IMR-90 (cell line): ENCODE results near the gene ZNF446. TPM values are rescaled to one million over a fixed set of nuclear protein-coding genes. Genes with fewer than 3 reads are reported as not detected.

Source experiments
- ATAC-seq: fragments of 200-7000 bp; cut with Tn5 transposase; 2 replicates; pipeline ENCODE4 v1.9.1; 2020; ENCODE audit warnings: low read depth, mild to moderate bottlenecking, moderate library complexity
- BruUV-seq: library from RNA; stranded (reverse); fragments of 400-500 nt; replicated peaks from 2 replicates; lab custom pipeline; 2021; lab: Mats Ljungman, UMichigan
- CTCF ChIA-PET: fragments of 300-600 bp; formaldehyde crosslinking; extraction: SDS; loops from one replicate; lab custom pipeline; 2021; ENCODE audit warnings: antibody characterized with exemption; lab: Yijun Ruan, JAX
- POLR2A ChIA-PET: fragments of 300-600 bp; sonication (Branson Sonifier 250); formaldehyde crosslinking; loops from one replicate; lab custom pipeline; 2022; ENCODE audit warnings: antibody characterized with exemption; ENCODE audit not compliant: unreplicated experiment; lab: Charles Lee
- DNase-seq: peaks from one replicate; pipeline ENCODE4 v3.0.0; 2013
- H2AFZ ChIP-seq: replicated peaks from 2 replicates; pipeline ENCODE3; 2013; ENCODE audit warnings: low read length, mild to moderate bottlenecking; ENCODE audit not compliant: poor library complexity
- H2AK5ac ChIP-seq: 2 replicates; pipeline ENCODE4 v1.6.1; 2013; ENCODE audit warnings: low read depth, low read length, inconsistent platforms
- H2AK9ac ChIP-seq: replicated peaks from 2 replicates; pipeline ENCODE3; 2013; ENCODE audit warnings: mild to moderate bottlenecking, low read depth, low read length, moderate library complexity; ENCODE audit not compliant: poor library complexity
- H2BK120ac ChIP-seq: 2 replicates; pipeline ENCODE4 v1.6.1; 2013; ENCODE audit warnings: low read depth, low read length, inconsistent platforms
- H2BK15ac ChIP-seq: 3 replicates; pipeline ENCODE4 v1.6.1; 2013; ENCODE audit warnings: low read depth, low read length, inconsistent platforms
- H2BK20ac ChIP-seq: 2 replicates; pipeline ENCODE4 v1.6.1; 2013; ENCODE audit warnings: low read depth, mild to moderate bottlenecking, inconsistent platforms, low read length, moderate library complexity
- H2BK5ac ChIP-seq: 2 replicates; pipeline ENCODE4 v1.6.1; 2013; ENCODE audit warnings: mild to moderate bottlenecking, low read depth, low read length, inconsistent platforms; ENCODE audit not compliant: poor library complexity, severe bottlenecking
- H3K14ac ChIP-seq: replicated peaks from 2 replicates; pipeline ENCODE4 v1.6.1; 2013; ENCODE audit warnings: low read depth, low read length, inconsistent platforms
- H3K18ac ChIP-seq: 2 replicates; pipeline ENCODE4 v1.6.1; 2013; ENCODE audit warnings: low read depth, low read length, control low read depth
- H3K23ac ChIP-seq: 2 replicates; pipeline ENCODE4 v1.6.1; 2013; ENCODE audit warnings: low read depth, low read length, inconsistent platforms
- H3K27ac ChIP-seq: 2 replicates; pipeline ENCODE4 v1.5.1; 2013; ENCODE audit warnings: mild to moderate bottlenecking, control low read depth, low read length; ENCODE audit not compliant: insufficient read depth
- H3K27me3 ChIP-seq: 2 replicates; pipeline ENCODE4 v1.6.1; 2013; ENCODE audit warnings: low read length; ENCODE audit not compliant: control insufficient read depth, insufficient read depth
- H3K36me3 ChIP-seq: 2 replicates; pipeline ENCODE4 v1.6.1; 2013; ENCODE audit warnings: low read length, mixed read lengths; ENCODE audit not compliant: control insufficient read depth, insufficient read depth
- H3K4ac ChIP-seq: 2 replicates; pipeline ENCODE4 v1.6.1; 2013; ENCODE audit warnings: low read depth, low read length, inconsistent platforms
- H3K4me1 ChIP-seq: 2 replicates; pipeline ENCODE4 v1.6.1; 2013; ENCODE audit warnings: low read length, mixed read lengths; ENCODE audit not compliant: control insufficient read depth, insufficient read depth
- H3K4me2 ChIP-seq: 2 replicates; pipeline ENCODE4 v1.6.1; 2013; ENCODE audit warnings: low read depth, mild to moderate bottlenecking, control low read depth, low read length, moderate library complexity
- H3K4me3 ChIP-seq: 2 replicates; pipeline ENCODE4 v1.5.1; 2013; ENCODE audit warnings: low read depth, mild to moderate bottlenecking, control low read depth, low read length, moderate library complexity; ENCODE audit not compliant: insufficient read depth
- H3K56ac ChIP-seq: 2 replicates; pipeline ENCODE4 v1.6.1; 2013; ENCODE audit warnings: low read length, inconsistent platforms; ENCODE audit not compliant: insufficient read depth; ENCODE audit errors: extremely low read depth
- H3K79me1 ChIP-seq, 2 experiments: 2 replicates each; pipeline ENCODE4 v1.6.1; 2013; ENCODE audit warnings: low read length in 2 of 2, inconsistent platforms in 1 of 2, low read depth in 1 of 2
- H3K9ac ChIP-seq: 2 replicates; pipeline ENCODE4 v1.6.1; 2013; ENCODE audit warnings: low read depth, low read length, control low read depth
- H3K9me1 ChIP-seq: 2 replicates; pipeline ENCODE4 v1.6.1; 2013; ENCODE audit warnings: low read length, inconsistent platforms; ENCODE audit not compliant: insufficient read depth
- H3K9me3 ChIP-seq: 2 replicates; pipeline ENCODE4 v1.6.1; 2013; ENCODE audit warnings: low read length; ENCODE audit not compliant: control insufficient read depth, insufficient read depth
- H4K20me1 ChIP-seq: 2 replicates; pipeline ENCODE4 v1.6.1; 2013; ENCODE audit warnings: low read length, inconsistent platforms; ENCODE audit not compliant: insufficient read depth
- H4K5ac ChIP-seq: 2 replicates; pipeline ENCODE4 v1.6.1; 2013; ENCODE audit warnings: mild to moderate bottlenecking, low read depth, low read length, control low read depth
- H4K8ac ChIP-seq, 2 experiments: 2 replicates each; pipeline ENCODE4 v1.6.1; 2013; ENCODE audit warnings: low read depth in 2 of 2, low read length in 2 of 2, control low read depth in 1 of 2, inconsistent platforms in 1 of 2
- H4K91ac ChIP-seq: 2 replicates; pipeline ENCODE4 v1.6.1; 2013; ENCODE audit warnings: low read depth, low read length, inconsistent platforms; ENCODE audit not compliant: insufficient read depth
- CHD1 ChIP-seq: IDR thresholded peaks from 2 replicates; pipeline ENCODE4 v1.6.1; 2012; ENCODE audit warnings: low read depth, low read length, improper control_type of control experiment
- FOS ChIP-seq: fragments of 150-350 bp; IDR thresholded peaks from 2 replicates; pipeline ENCODE4 v1.6.1; 2016; ENCODE audit warnings: low read depth, low read length
- MAFK ChIP-seq: IDR thresholded peaks from 2 replicates; pipeline ENCODE4 v1.6.1; 2012; ENCODE audit warnings: low read depth, low read length, improper control_type of control experiment
- MXI1 ChIP-seq: IDR thresholded peaks from 2 replicates; pipeline ENCODE4 v1.6.1; 2012; ENCODE audit warnings: low read depth, mild to moderate bottlenecking, low read length, moderate library complexity, borderline replicate concordance
- NFE2L2 ChIP-seq: fragments of 150-350 bp; IDR thresholded peaks from 2 replicates; pipeline ENCODE4 v1.6.1; 2016; ENCODE audit warnings: low read depth, mild to moderate bottlenecking, low read length
- RCOR1 ChIP-seq: IDR thresholded peaks from 2 replicates; pipeline ENCODE4 v1.6.1; 2012; ENCODE audit warnings: mild to moderate bottlenecking, low read length, improper control_type of control experiment; ENCODE audit not compliant: insufficient replicate concordance
- SMC3 ChIP-seq: fragments of 150-350 bp; IDR thresholded peaks from 2 replicates; pipeline ENCODE4 v1.6.1; 2016; ENCODE audit warnings: low read depth, mild to moderate bottlenecking, antibody characterized with exemption, low read length, moderate library complexity
- USF2 ChIP-seq: fragments of 150-350 bp; IDR thresholded peaks from 2 replicates; pipeline ENCODE4 v1.6.1; 2017; ENCODE audit warnings: mild to moderate bottlenecking, antibody characterized with exemption, low read length, low read depth
- WGBS, 2 experiments: methylation state at CpG; one replicate each; pipeline versions ENCODE4 v1.1.5 to v1.1.7; 2013; ENCODE audit warnings: missing lambda C conversion rate in 2 of 2; ENCODE audit not compliant: insufficient read length in 1 of 2; ENCODE audit errors: extremely low coverage in 2 of 2; 5-methylcytosine and 5-hydroxymethylcytosine counted together
- dilution Hi-C: fragments of 300-500 bp; cut with HindIII; formaldehyde crosslinking; loops from one replicate; pipeline ENCODE4 v1.14.3; 2018; ENCODE audit warnings: low sequenced_read_pairs; ENCODE audit not compliant: unreplicated experiment
- in situ Hi-C: fragments of 300-500 bp; cut with MboI; formaldehyde crosslinking; loops from 3 replicates; pipeline ENCODE4 v1.14.3; 2019; ENCODE audit warnings: low sequenced_read_pairs, inconsistent platforms, mixed read lengths
- intact Hi-C: fragments of 100-400 bp; cut with micrococcal nuclease; formaldehyde crosslinking; loops from 2 replicates; pipeline ENCODE4 v1.10.0; 2022
- polyA plus RNA-seq, 3 experiments: library from polyadenylated mRNA; depleted of rRNA; stranded (reverse); fragments of >200 nt; gene quantifications; 2 replicates each; pipeline ENCODE4 v1.2.3, GENCODE V29; 2012; ENCODE audit warnings: low replicate concordance in 1 of 3
- total RNA-seq: library from RNA; depleted of rRNA; stranded (reverse); fragments of >200 nt; gene quantifications from 2 replicates; pipeline ENCODE4 v1.2.3, GENCODE V29; 2012

ZNF446 gene
- total and polyA plus RNA-seq, 2 of the 4 experiments (the other 2 are of a cell fraction): 4.8 to 6.9 TPM

DNA sequence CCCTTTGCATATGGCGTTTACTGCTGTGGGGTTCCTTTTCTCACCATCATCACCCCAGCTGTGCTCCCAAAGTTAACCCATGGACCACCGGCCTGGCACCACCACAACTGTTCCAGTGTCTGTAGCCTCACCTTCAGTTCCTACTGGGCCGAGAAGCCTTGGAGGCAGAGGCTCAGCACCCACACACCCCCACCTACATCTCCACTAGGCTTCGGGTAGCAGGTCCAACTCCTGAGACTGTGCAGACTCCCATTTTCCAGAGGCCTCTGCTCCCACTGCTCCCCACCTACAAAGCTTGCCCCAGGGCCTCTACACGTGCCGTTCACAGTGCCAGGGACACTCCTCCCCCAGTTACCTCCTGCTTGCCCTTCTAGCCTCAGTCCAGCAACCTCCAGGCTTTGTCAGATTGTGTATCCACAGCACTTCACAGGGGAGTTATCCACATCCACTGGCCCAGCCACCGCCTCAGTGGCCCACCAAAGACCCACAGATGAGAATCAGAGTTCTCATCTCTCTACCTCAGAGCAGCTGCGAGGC lies 21.6 kb downstream of the ZNF446 start:
- CTCF ChIA-PET: no interaction called here
- in situ Hi-C loops: no loop called here
- POLR2A ChIA-PET: no interaction called here

More for the DNA sequence above, 21.6 kb downstream of the ZNF446 start:
- Histone ChIP-seq H3K36me3 (no peaks in the 10 kb centered on the region), H3K4me2 (no peak overlapping the region), H2AK9ac (peak overlapping the region; percentile 65), H2BK15ac (no peak overlapping the region), H3K9me1 (peaks cover 14% of the 10 kb centered on the region), H3K9me3 (no peaks in the 10 kb centered on the region), H3K56ac (no peak overlapping the region), H3K27me3 (no peaks in the 10 kb centered on the region), H3K4ac (no peak overlapping the region), H4K91ac (no peak overlapping the region), H3K4me1 (peaks cover 4% of the 10 kb centered on the region; the same call in 1 of the 2 replicates), H3K14ac (no peak overlapping the region), H2BK20ac (no peak overlapping the region), H2BK120ac (no peak overlapping the region), H3K79me1 (peaks cover 6 to 11% of the 10 kb centered on the region in 2 experiments), H3K27ac (no peak overlapping the region), H2BK5ac (no peak overlapping the region), H2AFZ (no peak overlapping the region), H3K4me3 (no peak overlapping the region), H2AK5ac (no peak overlapping the region; the same call in 1 of the 2 replicates), H4K8ac (no peak overlapping the region), H3K9ac (no peak overlapping the region), H3K18ac (no peak overlapping the region), H4K5ac (no peak overlapping the region), H4K20me1 (no peaks in the 10 kb centered on the region), H3K23ac (no peak overlapping the region)
- no peak for ATAC-seq
- no peak for DNase-seq
- TF ChIP-seq SMC3 (no peak), FOS (no peak), MAFK (no peak), MXI1 (no peak), RCOR1 (no peak), NFE2L2 (no peak), USF2 (no peak), CHD1 (no peak)
- dilution Hi-C loops: no loop called here
- WGBS, 2 experiments: 76% methylated on average over 3 of the region's 8 CpGs; no CpG with 5 or more reads in 1 of the 2 experiments
- BruUV-seq: no TSS peak
- intact Hi-C loops: no loop called here
